H1 (cell line): ENCODE data around the gene LDLRAD4. TPM values are rescaled to one million over a fixed set of nuclear protein-coding genes. Genes with fewer than 3 reads are reported as not detected.

Experiments
- CTCF ChIA-PET: fragments of 300-600 bp; sonication (Branson Sonifier 250); formaldehyde crosslinking; loops from one replicate; lab custom pipeline; 2021; ENCODE audit not compliant: partially characterized antibody; lab: Charles Lee
- POLR2A ChIA-PET: fragments of 300-600 bp; sonication (Branson Sonifier 250); formaldehyde crosslinking; loops from one replicate; lab custom pipeline; 2021; ENCODE audit warnings: inconsistent platforms; ENCODE audit not compliant: partially characterized antibody; lab: Charles Lee
- DNase-seq, 2 experiments: peaks; one replicate each; pipeline versions ENCODE4 v3.0.0 to v3.0.0-alpha.2; 2010 to 2022; ENCODE audit warnings: low spot score in 2 of 2, low read depth in 1 of 2, mixed read lengths in 1 of 2
- FAIRE-seq: peaks from 2 replicates; lab custom pipeline; 2011; peaks lifted over from hg19 to GRCh38; lab: Jason Lieb, UNC
- H2AFZ ChIP-seq: 2 replicates; pipeline ENCODE4 v1.8.1; 2012; ENCODE audit warnings: low read length, inconsistent platforms
- H2AK5ac ChIP-seq: 2 replicates; pipeline ENCODE4 v1.6.1; 2013; ENCODE audit warnings: low read depth, low read length
- H2BK120ac ChIP-seq: replicated peaks from 2 replicates; pipeline ENCODE3; 2013; ENCODE audit warnings: low read depth, low read length, inconsistent platforms
- H2BK12ac ChIP-seq: 2 replicates; pipeline ENCODE4 v1.6.1; 2013; ENCODE audit warnings: low read depth, low read length
- H2BK15ac ChIP-seq: 2 replicates; pipeline ENCODE4 v1.6.1; 2013; ENCODE audit warnings: low read length
- H2BK20ac ChIP-seq: 2 replicates; pipeline ENCODE4 v1.6.1; 2013; ENCODE audit warnings: low read length
- H2BK5ac ChIP-seq: 2 replicates; pipeline ENCODE4 v1.6.1; 2013; ENCODE audit warnings: low read depth, low read length
- H3K14ac ChIP-seq: 2 replicates; pipeline ENCODE4 v1.6.1; 2013; ENCODE audit warnings: inconsistent platforms; ENCODE audit not compliant: insufficient read length
- H3K18ac ChIP-seq: 2 replicates; pipeline ENCODE4 v1.6.1; 2013; ENCODE audit warnings: low read length; ENCODE audit errors: extremely low read depth
- H3K23ac ChIP-seq: 2 replicates; pipeline ENCODE4 v1.6.1; 2013; ENCODE audit warnings: inconsistent platforms; ENCODE audit not compliant: insufficient read length
- H3K23me2 ChIP-seq: 2 replicates; pipeline ENCODE4 v1.6.1; 2013; ENCODE audit warnings: low read depth, low read length
- H3K27ac ChIP-seq: 2 replicates; pipeline ENCODE4 v1.6.1; 2011; ENCODE audit warnings: low read depth, low read length, inconsistent platforms
- H3K27me3 ChIP-seq, 4 experiments: replicated peaks in 1 of 4; 1 replicate in 1 of 4; 2 replicates in 3 of 4; pipeline versions ENCODE4 v1.6.1 to v1.8.1; 2011 to 2013; ENCODE audit warnings: low read length in 3 of 4, mild to moderate bottlenecking in 3 of 4, inconsistent platforms in 2 of 4, mixed read lengths in 2 of 4, moderate library complexity in 1 of 4; ENCODE audit not compliant: control insufficient read depth in 3 of 4, insufficient read depth in 3 of 4; ENCODE audit errors: extremely low read depth in 1 of 4
- H3K36me3 ChIP-seq, 4 experiments: 2 replicates each; pipeline versions ENCODE4 v1.6.1 to v1.8.1; 2011 to 2013; ENCODE audit warnings: mild to moderate bottlenecking in 4 of 4, low read length in 3 of 4, moderate library complexity in 2 of 4, control low read depth in 1 of 4, inconsistent platforms in 1 of 4; ENCODE audit not compliant: insufficient read depth in 4 of 4, control insufficient read depth in 2 of 4
- H3K4ac ChIP-seq: replicated peaks from 2 replicates; pipeline ENCODE3; 2013; ENCODE audit warnings: low read length, low read depth, mixed read lengths, inconsistent platforms; ENCODE audit not compliant: insufficient read length
- H3K4me1 ChIP-seq, 4 experiments: replicated peaks in 1 of 4; 1 replicate in 1 of 4; 2 replicates in 3 of 4; pipeline versions ENCODE4 v1.6.1 to v1.8.1; 2011 to 2013; ENCODE audit warnings: low read length in 3 of 4, inconsistent platforms in 2 of 4, mixed read lengths in 1 of 4; ENCODE audit not compliant: insufficient read depth in 4 of 4, control insufficient read depth in 3 of 4
- H3K4me2 ChIP-seq, 2 experiments: 2 replicates each; pipeline versions ENCODE4 v1.6.1 to v1.8.1; 2011 to 2013; ENCODE audit warnings: low read depth in 2 of 2, low read length in 2 of 2, control low read depth in 1 of 2, inconsistent platforms in 1 of 2, mild to moderate bottlenecking in 1 of 2; ENCODE audit not compliant: insufficient read depth in 1 of 2
- H3K4me3 ChIP-seq, 4 experiments: fragments of 200-600, 300-600 bp in 1 of 4; sonication (generic), shearing (Covaris generic), sonication (Bioruptor Twin) in 1 of 4; 2 replicates each; pipeline versions ENCODE4 v1.5.1 to v1.8.1; 2011 to 2016; ENCODE audit warnings: low read length in 4 of 4, low read depth in 3 of 4, control low read depth in 2 of 4, inconsistent platforms in 2 of 4, mild to moderate bottlenecking in 2 of 4, mixed read lengths in 1 of 4, moderate library complexity in 1 of 4; ENCODE audit not compliant: insufficient read depth in 2 of 4; ENCODE audit errors: extremely low read depth in 1 of 4
- H3K56ac ChIP-seq: replicated peaks from 2 replicates; pipeline ENCODE3; 2013; ENCODE audit warnings: low read depth, mild to moderate bottlenecking, mixed read lengths, low read length, inconsistent platforms; ENCODE audit not compliant: insufficient read length
- H3K79me1 ChIP-seq: 2 replicates; pipeline ENCODE4 v1.6.1; 2013; ENCODE audit warnings: low read depth, low read length, control low read depth
- H3K79me2 ChIP-seq, 2 experiments: 2 replicates each; pipeline versions ENCODE4 v1.6.1 to v1.8.1; 2012 to 2013; ENCODE audit warnings: low read length in 2 of 2, mild to moderate bottlenecking in 2 of 2, inconsistent platforms in 1 of 2; ENCODE audit not compliant: insufficient read depth in 2 of 2, control insufficient read depth in 1 of 2
- H3K9ac ChIP-seq, 4 experiments: replicated peaks in 1 of 4; 1 replicate in 1 of 4; 2 replicates in 3 of 4; pipeline versions ENCODE4 v1.6.1 to v1.8.1; 2011 to 2013; ENCODE audit warnings: low read depth in 3 of 4, low read length in 3 of 4, control low read depth in 2 of 4, mild to moderate bottlenecking in 2 of 4, moderate library complexity in 2 of 4, inconsistent platforms in 1 of 4; ENCODE audit errors: extremely low read depth in 1 of 4
- H3K9me3 ChIP-seq, 2 experiments: 2 replicates each; pipeline versions ENCODE4 v1.6.1 to v1.8.1; 2012 to 2013; ENCODE audit warnings: mild to moderate bottlenecking in 2 of 2, moderate library complexity in 2 of 2, control low read depth in 1 of 2, inconsistent platforms in 1 of 2, low read depth in 1 of 2, low read length in 1 of 2, mixed read lengths in 1 of 2; ENCODE audit not compliant: insufficient read depth in 2 of 2
- H4K20me1 ChIP-seq, 2 experiments: replicated peaks in 1 of 2; 2 replicates each; pipeline versions ENCODE3 to v1.8.1; 2011 to 2013; ENCODE audit warnings: inconsistent platforms in 2 of 2, low read length in 2 of 2, mild to moderate bottlenecking in 1 of 2; ENCODE audit not compliant: insufficient read depth in 2 of 2, control insufficient read depth in 1 of 2
- H4K5ac ChIP-seq: 2 replicates; pipeline ENCODE4 v1.6.1; 2013; ENCODE audit warnings: low read length, low read depth, mixed read lengths, inconsistent platforms; ENCODE audit not compliant: insufficient read length
- H4K8ac ChIP-seq: 2 replicates; pipeline ENCODE4 v1.8.0; 2013; ENCODE audit warnings: mild to moderate bottlenecking, moderate library complexity, low read length, inconsistent platforms; ENCODE audit not compliant: insufficient read depth; ENCODE audit errors: extremely low read depth
- H4K91ac ChIP-seq: replicated peaks from 2 replicates; pipeline ENCODE3; 2013; ENCODE audit warnings: low read length, mixed read lengths, inconsistent platforms; ENCODE audit not compliant: insufficient read length
- CBX8 ChIP-seq: fragments of 300-800, 300-1000 bp; sonication (generic); IDR thresholded peaks from 2 replicates; pipeline ENCODE4 v1.7.1; 2016; ENCODE audit warnings: low read depth, low read length, borderline replicate concordance
- EP300 ChIP-seq, 2 experiments: IDR thresholded peaks; 1 replicate in 1 of 2; 2 replicates in 1 of 2; pipeline ENCODE4 v1.6.1; 2011 to 2012; ENCODE audit warnings: low read depth in 2 of 2, low read length in 2 of 2, mild to moderate bottlenecking in 2 of 2, borderline replicate concordance in 1 of 2, inconsistent platforms in 1 of 2, moderate library complexity in 1 of 2
- HDAC2 ChIP-seq, 2 experiments: fragments of 300-600 bp in 1 of 2; sonication (generic) in 1 of 2; IDR thresholded peaks; 2 replicates each; pipeline ENCODE4 v1.6.1; 2011 to 2012; ENCODE audit warnings: low read depth in 2 of 2, low read length in 2 of 2, mild to moderate bottlenecking in 2 of 2, moderate library complexity in 2 of 2, borderline replicate concordance in 1 of 2, inconsistent platforms in 1 of 2
- JUN ChIP-seq: IDR thresholded peaks from 2 replicates; pipeline ENCODE4 v1.6.1; 2011; ENCODE audit warnings: low read depth, mild to moderate bottlenecking, improper control_type of control experiment, low read length
- NANOG ChIP-seq: IDR thresholded peaks from 2 replicates; pipeline ENCODE4 v1.6.1; 2011; ENCODE audit warnings: low read length, low read depth, mild to moderate bottlenecking, inconsistent platforms; ENCODE audit not compliant: insufficient read depth, poor library complexity, severe bottlenecking
- RFX5 ChIP-seq: IDR thresholded peaks from 2 replicates; pipeline ENCODE4 v1.6.1; 2011; ENCODE audit warnings: low read depth, low read length, improper control_type of control experiment, borderline replicate concordance
- SIX5 ChIP-seq: IDR thresholded peaks from 2 replicates; pipeline ENCODE4 v1.6.1; 2011; ENCODE audit warnings: mild to moderate bottlenecking, low read depth, low read length
- SP1 ChIP-seq: IDR thresholded peaks from 2 replicates; pipeline ENCODE4 v1.6.1; 2011; ENCODE audit warnings: low read depth, low read length
- SP2 ChIP-seq: IDR thresholded peaks from 2 replicates; pipeline ENCODE4 v1.6.1; 2012; ENCODE audit warnings: mild to moderate bottlenecking, low read length, inconsistent platforms
- TEAD4 ChIP-seq: IDR thresholded peaks from 2 replicates; pipeline ENCODE4 v1.6.1; 2012; ENCODE audit warnings: low read depth, low read length, inconsistent platforms, mixed read lengths
- WGBS, 2 experiments: shearing (Covaris generic) in 1 of 2; methylation state at CpG; one replicate each; pipeline versions ENCODE4 v1.1.6 to v1.1.7; 2013 to 2015; ENCODE audit warnings: low lambda C conversion rate in 2 of 2, mixed read lengths in 2 of 2, inconsistent platforms in 1 of 2, low coverage in 1 of 2, missing lambda C conversion rate in 1 of 2; ENCODE audit not compliant: insufficient replicate concordance in 2 of 2, insufficient coverage in 1 of 2, insufficient read length in 1 of 2; ENCODE audit errors: extremely low coverage in 1 of 2, missing lambda C conversion rate in 1 of 2; 5-methylcytosine and 5-hydroxymethylcytosine counted together
- polyA plus RNA-seq, 7 experiments: library from polyadenylated mRNA; depleted of rRNA in 3 of 7; stranded (reverse) in 5 of 7; unstranded in 2 of 7; fragments of >200 nt in 5 of 7; fragments of 200-250 nt in 2 of 7; gene quantifications; 1 replicate in 5 of 7; 2 replicates in 1 of 7; 4 replicates in 1 of 7; pipeline versions ENCODE4 v1.2.1 to v1.2.3, GENCODE V29; 2011 to 2013; ENCODE audit warnings: missing spikeins in 2 of 7, mixed read lengths in 2 of 7
- total RNA-seq: library from RNA; stranded (reverse); fragmentation: NEBNext Ultra II Directional; extraction: Animal tissue kit (Norgen Biotek cat#: 25700); gene quantifications from 2 replicates; pipeline ENCODE4 v1.2.1, GENCODE V29; 2021
- TF ChIP-seq, protein P1 (sequence below): IDR thresholded peaks from 2 replicates; pipeline ENCODE4 v1.6.1; 2012; ENCODE audit warnings: low read length, inconsistent platforms

LDLRAD4 gene
- total and polyA plus RNA-seq, 2 of the 8 experiments (the other 6 are each of a cell fraction or from before 2014, with no cell fraction given): 0.77 to 1.4 TPM

DNA sequence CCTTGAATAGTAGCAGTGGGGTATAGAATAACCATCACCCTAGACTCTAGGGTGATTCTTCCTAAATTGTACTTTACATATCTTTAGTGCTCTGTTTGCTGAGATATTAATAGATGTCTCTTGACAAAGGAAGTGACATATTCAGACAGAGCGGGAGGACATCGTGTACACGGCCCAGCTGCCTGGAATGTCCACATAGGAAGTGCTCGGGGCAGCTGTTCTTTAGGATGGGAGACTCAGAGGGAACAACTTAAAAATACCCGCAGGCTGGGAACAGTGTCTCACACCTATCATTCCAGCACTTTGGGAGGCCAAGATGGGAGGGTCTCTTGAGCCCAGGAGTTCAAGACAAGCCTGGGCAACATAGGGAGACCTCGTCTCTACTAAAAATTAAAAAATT, 301.7 kb downstream of the LDLRAD4 start:
- Histone ChIP-seq H3K4ac (no peak overlapping the region), H3K4me2 (no peak overlapping the region), H3K14ac (no peak overlapping the region), H4K8ac (no peak overlapping the region), H4K91ac (no peak overlapping the region), H4K5ac (no peak overlapping the region), H3K36me3 (no peaks in the 10 kb centered on the region), H3K4me1 (no peaks in the 10 kb centered on the region; a peak in 1 of 7 replicates), H3K56ac (no peak overlapping the region), H3K23me2 (no peaks in the 10 kb centered on the region), H2BK20ac (no peak overlapping the region), H3K18ac (no peak overlapping the region), H2BK120ac (no peak overlapping the region), H3K27me3 (no peaks in the 10 kb centered on the region), H3K9ac (no peak overlapping the region), H2BK5ac (no peak overlapping the region), H2BK15ac (no peak overlapping the region), H3K79me1 (no peaks in the 10 kb centered on the region), H3K4me3 (no peak overlapping the region), H2AFZ (no peak overlapping the region), H3K79me2 (no peaks in the 10 kb centered on the region), H3K9me3 (no peaks in the 10 kb centered on the region), H2AK5ac (no peak overlapping the region), H3K27ac (no peak overlapping the region), H3K23ac (no peak overlapping the region), H4K20me1 (no peaks in the 10 kb centered on the region), H2BK12ac (no peak overlapping the region)
- ChIA-PET CTCF (interaction anchor here (1.0 to 1.2 kb wide), 3 partner anchors 9 to 285 kb away, joined by 3 to 5 read pairs (median 4); no protein-coding TSS in a partner anchor), POLR2A (no interaction called here)
- no peak for TF ChIP-seq EP300 (IDR thresholded peaks at IDR 0.05; ENCODE audit: borderline replicate concordance in 1 of 2, low read depth in 2 of 2, low read length in 2 of 2)
- TF ChIP-seq RFX5: no peak
- TF ChIP-seq SP2: no peak
- no peak for TF ChIP-seq TEAD4
- TF ChIP-seq JUN: no peak
- no peak for TF ChIP-seq SP1
- TF ChIP-seq NANOG: no peak
- TF ChIP-seq CBX8: no peak
- no peak for TF ChIP-seq SIX5
- TF ChIP-seq, protein P1, sequence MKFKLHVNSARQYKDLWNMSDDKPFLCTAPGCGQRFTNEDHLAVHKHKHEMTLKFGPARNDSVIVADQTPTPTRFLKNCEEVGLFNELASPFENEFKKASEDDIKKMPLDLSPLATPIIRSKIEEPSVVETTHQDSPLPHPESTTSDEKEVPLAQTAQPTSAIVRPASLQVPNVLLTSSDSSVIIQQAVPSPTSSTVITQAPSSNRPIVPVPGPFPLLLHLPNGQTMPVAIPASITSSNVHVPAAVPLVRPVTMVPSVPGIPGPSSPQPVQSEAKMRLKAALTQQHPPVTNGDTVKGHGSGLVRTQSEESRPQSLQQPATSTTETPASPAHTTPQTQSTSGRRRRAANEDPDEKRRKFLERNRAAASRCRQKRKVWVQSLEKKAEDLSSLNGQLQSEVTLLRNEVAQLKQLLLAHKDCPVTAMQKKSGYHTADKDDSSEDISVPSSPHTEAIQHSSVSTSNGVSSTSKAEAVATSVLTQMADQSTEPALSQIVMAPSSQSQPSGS: no peak
- no peak for TF ChIP-seq HDAC2 (IDR thresholded peaks at IDR 0.05; ENCODE audit: borderline replicate concordance in 1 of 2, low read depth in 2 of 2, low read length in 2 of 2)
- 81% methylated on average over 6 of the region's 6 CpGs; no CpG with 5 or more reads in 1 of the 2 experiments for WGBS, 2 experiments
- FAIRE-seq (no peak), DNase-seq (no peak)
